ENCODE results near the gene LRCH1.

GRCh38 chr13:46565808-46566750 lies 13.1 kb downstream of the LRCH1 start:
- TF ChIP-seq CTCF (IDR thresholded peaks at IDR 0.05; ENCODE audit: borderline replicate concordance, extremely low read depth, low read length, poor library complexity, severe bottlenecking) (no peak), EZH2 (IDR thresholded peaks at IDR 0.05; ENCODE audit: borderline replicate concordance, low read depth, low read length, severe bottlenecking) (no peak)
